D721Med (cell line): ENCODE data around the gene YIF1B.
"Not testable (repeated sequence)": the region's sequence is repeated elsewhere in the genome, so short reads cannot be mapped to it uniquely, and the experiment has no call there.

ENCODE experiments used
- DNase-seq: peaks from one replicate; pipeline ENCODE4 v3.0.0; 2011; ENCODE audit warnings: low spot score; ENCODE audit not compliant: insufficient read length
- FAIRE-seq: peaks from 2 replicates; lab custom pipeline; 2011; peaks lifted over from hg19 to GRCh38; lab: Jason Lieb, UNC
- TF ChIP-seq, protein P1 (sequence below): IDR thresholded peaks from 2 replicates; pipeline ENCODE4 v1.5.1; 2012; ENCODE audit warnings: mild to moderate bottlenecking, control low read depth; ENCODE audit not compliant: insufficient read depth; ENCODE audit errors: missing control alignments

YIF1B gene

DNA sequence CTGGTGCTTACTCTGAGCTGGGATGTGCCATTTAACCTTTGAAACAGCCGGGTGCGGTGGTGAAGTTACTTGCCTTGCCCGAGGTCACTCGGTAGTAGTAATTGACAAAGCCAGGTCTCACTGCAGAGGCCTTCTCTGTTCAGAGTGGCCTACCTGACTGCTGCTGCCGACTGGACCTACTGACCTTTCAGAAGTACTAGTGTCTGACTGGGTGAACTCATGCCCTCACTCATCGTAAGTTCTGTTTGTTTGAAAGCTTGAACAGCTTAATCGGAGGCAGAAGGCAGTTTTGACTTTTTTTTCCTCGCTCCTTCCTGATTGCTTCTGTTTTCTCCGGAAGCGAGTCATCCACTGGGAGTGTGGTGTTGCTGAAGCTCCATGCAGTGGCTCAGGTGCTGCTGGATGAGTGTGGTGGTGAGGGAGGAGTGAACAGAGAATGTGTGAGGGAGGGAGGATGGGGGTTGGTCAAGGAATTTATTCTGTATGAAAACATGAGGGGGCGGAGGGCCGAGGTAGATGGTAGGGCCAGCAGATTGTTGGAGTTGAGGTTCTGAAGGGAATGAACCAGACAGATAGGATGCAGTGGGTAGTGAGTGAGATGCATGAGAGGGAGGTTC, 48.7 kb downstream of the YIF1B start:
- DNase-seq (no peak), FAIRE-seq (no peak)
- TF ChIP-seq, protein P1, sequence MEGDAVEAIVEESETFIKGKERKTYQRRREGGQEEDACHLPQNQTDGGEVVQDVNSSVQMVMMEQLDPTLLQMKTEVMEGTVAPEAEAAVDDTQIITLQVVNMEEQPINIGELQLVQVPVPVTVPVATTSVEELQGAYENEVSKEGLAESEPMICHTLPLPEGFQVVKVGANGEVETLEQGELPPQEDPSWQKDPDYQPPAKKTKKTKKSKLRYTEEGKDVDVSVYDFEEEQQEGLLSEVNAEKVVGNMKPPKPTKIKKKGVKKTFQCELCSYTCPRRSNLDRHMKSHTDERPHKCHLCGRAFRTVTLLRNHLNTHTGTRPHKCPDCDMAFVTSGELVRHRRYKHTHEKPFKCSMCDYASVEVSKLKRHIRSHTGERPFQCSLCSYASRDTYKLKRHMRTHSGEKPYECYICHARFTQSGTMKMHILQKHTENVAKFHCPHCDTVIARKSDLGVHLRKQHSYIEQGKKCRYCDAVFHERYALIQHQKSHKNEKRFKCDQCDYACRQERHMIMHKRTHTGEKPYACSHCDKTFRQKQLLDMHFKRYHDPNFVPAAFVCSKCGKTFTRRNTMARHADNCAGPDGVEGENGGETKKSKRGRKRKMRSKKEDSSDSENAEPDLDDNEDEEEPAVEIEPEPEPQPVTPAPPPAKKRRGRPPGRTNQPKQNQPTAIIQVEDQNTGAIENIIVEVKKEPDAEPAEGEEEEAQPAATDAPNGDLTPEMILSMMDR: no peak

- DNase-seq (no peak), FAIRE-seq (no peak)
- TF ChIP-seq, protein P1: no peak
Observed at GRCh38 chr19:38265921-38266429, 49.8 kb downstream of the YIF1B start.

DNA sequence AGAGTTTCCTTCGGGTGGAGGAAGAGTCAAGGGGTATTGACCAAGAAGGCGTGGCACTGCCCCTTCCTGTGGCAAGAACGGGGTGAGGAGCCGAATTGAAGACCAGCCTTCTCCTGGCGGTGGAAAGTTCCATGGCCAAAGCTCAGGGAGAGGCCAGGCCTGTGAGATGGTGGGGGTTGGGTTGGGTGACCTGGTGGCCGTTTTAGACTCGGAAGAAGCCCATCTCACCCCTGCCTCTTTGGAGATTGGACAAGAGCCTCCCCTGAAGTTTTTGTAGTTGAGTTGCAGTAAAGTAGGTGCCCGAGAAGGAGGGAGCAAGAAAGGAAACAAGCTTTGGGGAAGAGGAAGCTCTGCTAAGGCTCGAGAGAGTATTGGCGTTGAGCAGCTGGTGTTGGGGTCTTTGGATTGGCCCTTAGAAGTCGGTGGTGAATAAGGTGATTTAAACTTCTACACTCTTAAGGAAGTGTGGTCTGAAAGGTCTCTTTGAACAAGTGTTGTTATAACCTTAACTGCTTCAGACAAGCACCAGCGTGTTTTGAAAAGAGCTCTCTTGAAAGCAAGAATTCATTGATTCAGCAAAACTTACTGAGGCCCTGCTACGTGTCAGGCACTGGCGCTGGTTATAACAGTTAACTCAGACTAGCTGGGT, 50.4 kb downstream of the YIF1B start:
- TF ChIP-seq, protein P1: no peak
- DNase-seq (no peak), FAIRE-seq (no peak)

DNA sequence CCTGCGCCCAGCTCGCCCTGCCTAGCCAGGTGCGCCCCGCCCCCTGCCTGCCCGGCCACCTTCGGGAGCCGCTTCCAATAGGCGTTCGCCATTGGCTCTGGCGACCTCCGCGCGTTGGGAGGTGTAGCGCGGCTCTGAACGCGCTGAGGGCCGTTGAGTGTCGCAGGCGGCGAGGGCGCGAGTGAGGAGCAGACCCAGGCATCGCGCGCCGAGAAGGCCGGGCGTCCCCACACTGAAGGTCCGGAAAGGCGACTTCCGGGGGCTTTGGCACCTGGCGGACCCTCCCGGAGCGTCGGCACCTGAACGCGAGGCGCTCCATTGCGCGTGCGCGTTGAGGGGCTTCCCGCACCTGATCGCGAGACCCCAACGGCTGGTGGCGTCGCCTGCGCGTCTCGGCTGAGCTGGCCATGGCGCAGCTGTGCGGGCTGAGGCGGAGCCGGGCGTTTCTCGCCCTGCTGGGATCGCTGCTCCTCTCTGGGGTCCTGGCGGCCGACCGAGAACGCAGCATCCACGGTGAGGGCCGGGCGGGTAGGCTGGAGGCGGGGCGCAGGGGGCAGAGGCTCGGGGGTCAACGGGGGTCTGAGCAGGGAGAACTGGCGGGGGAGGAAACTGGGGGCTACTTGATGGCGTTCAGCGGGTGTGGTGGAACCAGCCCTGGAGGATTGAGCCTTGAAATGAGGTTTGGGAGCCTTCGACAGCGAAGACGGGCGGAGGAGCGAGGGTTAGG, 51.1 kb downstream of the YIF1B start, which contains the start of gene SPINT2:
Gene SPINT2, plus strand, starts transcription at position 88 of the 727 bp plus-strand sequence. Its CDS starts 320 bp downstream, at position 408.
- no peak for FAIRE-seq
- TF ChIP-seq, protein P1: no peak
- no peak for DNase-seq

GRCh38 chr19:38263689-38264485, 51.9 kb downstream of the YIF1B start:
- FAIRE-seq: no peak
- DNase-seq: no peak
- TF ChIP-seq, protein P1: no peak

- TF ChIP-seq, protein P1: no peak
- no peak for FAIRE-seq
- DNase-seq: no peak
Observed at GRCh38 chr19:38262585-38263268, 53.0 kb downstream of the YIF1B start.

DNA sequence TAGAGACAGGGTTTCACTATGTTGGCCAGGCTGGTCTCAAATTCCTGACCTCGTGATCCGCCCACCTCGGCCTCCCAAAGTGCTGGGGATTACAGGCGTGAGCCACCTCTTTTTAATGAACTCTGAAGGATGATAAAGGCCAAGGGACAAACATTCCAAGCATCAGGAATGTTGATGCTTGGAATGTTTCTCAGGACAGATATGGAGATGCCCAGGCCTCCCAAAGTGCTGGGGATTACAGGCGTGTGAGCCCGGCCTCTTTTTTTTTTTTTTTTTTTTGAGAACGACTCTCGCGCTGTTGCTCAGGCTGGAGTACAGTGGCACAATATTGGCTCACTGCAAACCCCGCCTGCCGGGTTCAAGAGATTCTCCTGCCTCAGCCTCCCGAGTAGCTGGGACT, 53.8 kb downstream of the YIF1B start:
- DNase-seq, FAIRE-seq: not testable (repeated sequence)
